Body of pancreas (tissue), 4 donors: ENCODE results near the gene LCE5A. TPM values are rescaled to one million over a fixed set of nuclear protein-coding genes. Genes with fewer than 3 reads are reported as not detected.

Experiments
- ATAC-seq: fragments of 150-250 bp; one replicate; pipeline ENCODE4 v1.9.1; 2016
- DNase-seq, 4 donors: peaks; one replicate each; pipeline ENCODE4 v3.0.0-alpha.2; 2019
- H3K27ac ChIP-seq, 4 donors: fragments of 200-600 bp; sonication (generic); 1 replicate in 3 of 4; 2 replicates in 1 of 4; pipeline versions ENCODE4 v1.5.1 to v1.6.1; 2016 to 2019; ENCODE audit warnings: mild to moderate bottlenecking in 1 of 4, mixed read lengths in 1 of 4, moderate library complexity in 1 of 4
- H3K27me3 ChIP-seq, 2 donors: fragments of 200-600 bp; sonication (generic); one replicate each; pipeline ENCODE4 v1.6.0; 2016; ENCODE audit warnings: mild to moderate bottlenecking in 1 of 2
- H3K36me3 ChIP-seq, 2 donors: fragments of 200-600 bp; sonication (generic); replicated peaks in 1 of 2; 2 replicates each; pipeline ENCODE4 v1.5.1; 2016; ENCODE audit warnings: low read depth in 2 of 2; ENCODE audit not compliant: insufficient read depth in 1 of 2
- H3K4me1 ChIP-seq: fragments of 200-600 bp; sonication (generic); one replicate; pipeline ENCODE4 v1.6.0; 2016
- H3K4me3 ChIP-seq, 2 donors: fragments of 200-600 bp; sonication (generic); 1 replicate in 1 of 2; 2 replicates in 1 of 2; pipeline ENCODE4 v1.5.1; 2016 to 2019
- H3K9me3 ChIP-seq, 3 donors: fragments of 200-600 bp; sonication (generic); 1 replicate in 2 of 3; 2 replicates in 1 of 3; pipeline ENCODE4 v1.5.1; 2016
- CTCF ChIP-seq, 7 experiments: fragments of 450-650 bp in 4 of 7; fragments of 200-600 bp in 3 of 7; sonication (generic) in 3 of 7; IDR thresholded peaks; one replicate each; pipeline ENCODE4 v1.5.1; 2016 to 2019; ENCODE audit warnings: antibody characterized with exemption in 7 of 7
- POLR2A ChIP-seq, 3 donors: fragments of 450-650 bp; IDR thresholded peaks; one replicate each; pipeline ENCODE4 v1.6.1; 2016; ENCODE audit warnings: antibody characterized with exemption in 3 of 3, mild to moderate bottlenecking in 2 of 3
- WGBS, 2 donors: methylation state at CpG; one replicate each; pipeline ENCODE4 v1.1.5; 2017; 5-methylcytosine and 5-hydroxymethylcytosine counted together
- intact Hi-C: fragments of 100-400 bp; cut with DNase I; formaldehyde crosslinking; loops from one replicate; pipeline ENCODE4 v1.15.1; 2023
- total RNA-seq, 2 donors: library from RNA; depleted of rRNA; stranded (reverse); fragments of >200 nt; gene quantifications; one replicate each; pipeline ENCODE4 v1.1.0, GENCODE V29; 2016

Gene LCE5A
- total RNA-seq, 2 donors from 2014 or later: not detected

DNA sequence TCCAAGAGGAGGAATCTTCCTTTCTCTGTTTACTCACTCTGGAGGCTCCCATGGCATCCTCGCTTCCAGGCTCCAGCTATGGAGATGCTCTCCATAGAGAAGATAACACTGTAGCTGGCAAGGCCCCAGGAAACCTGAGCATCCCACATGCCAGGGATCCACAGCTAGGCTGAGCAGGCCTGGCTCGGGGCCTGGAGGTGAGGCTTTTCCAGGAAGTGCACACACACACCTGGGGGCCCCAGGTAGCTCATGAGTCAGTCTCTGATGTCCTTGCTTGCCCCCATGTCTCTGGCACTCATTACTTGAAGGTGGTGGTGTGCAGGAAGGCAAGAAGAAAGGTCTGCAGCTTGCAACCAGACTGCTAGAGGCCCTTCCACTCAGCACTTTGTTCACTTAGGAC is 5.5 kb upstream of the LCE5A start:
- TF ChIP-seq POLR2A (IDR thresholded peaks at IDR 0.05) (no peak), CTCF (IDR thresholded peaks at IDR 0.05) (no peak)
- no peaks in the 10 kb centered on the region for H3K27me3 ChIP-seq
- no peaks in the 10 kb centered on the region for H3K4me1 ChIP-seq
- 66 to 76% methylated on average over 2 of the region's 2 CpGs for WGBS, 2 donors
- no peaks in the 10 kb centered on the region for H3K9me3 ChIP-seq
- ATAC-seq (no peak), DNase-seq (no peak)
- no peak overlapping the region for H3K4me3 ChIP-seq
- intact Hi-C loops: no loop called here
- H3K27ac ChIP-seq: no peak overlapping the region
- H3K36me3 ChIP-seq: no peaks in the 10 kb centered on the region

GRCh38 chr1:152506899-152507498 is 3.6 kb upstream of the LCE5A start:
- Histone ChIP-seq H3K4me1 (no peaks in the 10 kb centered on the region), H3K36me3 (no peaks in the 10 kb centered on the region), H3K27ac (no peak overlapping the region), H3K27me3 (no peaks in the 10 kb centered on the region), H3K4me3 (no peak overlapping the region), H3K9me3 (no peaks in the 10 kb centered on the region)
- 67 to 80% methylated on average over 1 of the region's 1 CpG for WGBS, 2 donors
- no peak for DNase-seq
- TF ChIP-seq CTCF (IDR thresholded peaks at IDR 0.05) (no peak), POLR2A (IDR thresholded peaks at IDR 0.05) (no peak)
- no peak for ATAC-seq
- intact Hi-C loops: no loop called here

GRCh38 chr1:152511596-152511995 is 993 bp downstream of the LCE5A start:
- no peak for DNase-seq
- 60 to 82% methylated on average over 2 to 5 of the region's 5 CpGs for WGBS, 2 donors
- ATAC-seq: no peak
- Histone ChIP-seq H3K9me3 (no peaks in the 10 kb centered on the region), H3K4me3 (no peak overlapping the region), H3K36me3 (no peaks in the 10 kb centered on the region), H3K4me1 (peaks cover 9% of the 10 kb centered on the region), H3K27ac (no peak overlapping the region), H3K27me3 (peaks cover 0 to 6% of the 10 kb centered on the region in 2 donors)
- intact Hi-C loops: no loop called here
- TF ChIP-seq CTCF (IDR thresholded peaks at IDR 0.05) (no peak), POLR2A (IDR thresholded peaks at IDR 0.05) (no peak)

GRCh38 chr1:152513081-152513480 is 2.5 kb downstream of the LCE5A start:
- no peaks in the 10 kb centered on the region for H3K36me3 ChIP-seq
- no peak for TF ChIP-seq POLR2A (IDR thresholded peaks at IDR 0.05)
- TF ChIP-seq CTCF (IDR thresholded peaks at IDR 0.05): no peak
- H3K27ac ChIP-seq: no peak overlapping the region
- WGBS, 2 donors: 52 to 55% methylated on average over 3 of the region's 3 CpGs
- H3K27me3 ChIP-seq: peaks cover 0 to 6% of the 10 kb centered on the region in 2 donors
- intact Hi-C loops: no loop called here
- DNase-seq (no peak), ATAC-seq (no peak)
- H3K4me3 ChIP-seq: no peak overlapping the region
- no peaks in the 10 kb centered on the region for H3K9me3 ChIP-seq
- H3K4me1 ChIP-seq: peaks cover 9% of the 10 kb centered on the region

DNA sequence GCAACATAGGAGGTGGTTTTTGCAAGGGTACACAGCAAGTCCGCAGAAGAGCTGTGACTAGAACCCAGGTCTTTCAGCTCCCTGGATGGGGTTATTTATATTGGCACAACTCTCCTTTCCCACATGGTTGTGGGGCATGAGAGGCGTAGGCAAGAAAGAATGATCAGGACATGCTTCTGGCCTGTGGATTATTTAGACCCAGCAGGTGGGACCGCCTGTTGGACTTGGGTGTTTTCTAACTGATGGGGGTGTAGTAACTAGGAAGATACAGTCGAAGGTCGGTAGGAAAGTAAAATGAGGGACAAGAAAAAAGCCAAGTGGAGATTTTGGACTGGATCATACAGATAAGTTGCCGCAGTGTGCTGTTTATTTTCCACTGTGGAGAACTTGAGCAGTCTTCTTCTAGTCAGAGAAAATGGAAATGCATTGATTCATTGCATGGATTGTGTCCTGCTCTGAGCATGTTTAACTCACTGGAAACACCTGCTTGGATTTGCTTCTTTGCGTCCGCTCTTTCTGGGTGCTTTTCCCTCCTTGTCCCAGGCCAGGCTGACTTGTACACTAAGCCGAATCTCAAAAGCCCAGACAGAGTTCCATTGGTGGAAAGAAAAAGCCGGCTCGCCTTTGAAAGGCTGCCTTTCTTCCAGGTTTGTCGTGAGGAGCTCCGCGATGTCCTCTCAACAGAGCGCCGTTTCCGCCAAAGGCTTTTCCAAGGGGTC is 4.3 kb downstream of the LCE5A start:
- Histone ChIP-seq H3K27me3 (peaks cover 0 to 6% of the 10 kb centered on the region in 2 donors), H3K36me3 (no peaks in the 10 kb centered on the region), H3K27ac (no peak overlapping the region), H3K9me3 (no peaks in the 10 kb centered on the region), H3K4me3 (no peak overlapping the region), H3K4me1 (peaks cover 9% of the 10 kb centered on the region)
- ATAC-seq: no peak
- intact Hi-C loops: no loop called here
- no peak for DNase-seq
- WGBS, 2 donors: 24 to 26% methylated on average over 17 of the region's 17 CpGs
- no peak for TF ChIP-seq CTCF (IDR thresholded peaks at IDR 0.05)
- TF ChIP-seq POLR2A (IDR thresholded peaks at IDR 0.05): no peak
